Measurements from ENCODE around the gene PTRHD1. TPM values are rescaled to one million over a fixed set of nuclear protein-coding genes. Genes with fewer than 3 reads are reported as not detected.

PTRHD1 gene
- total RNA-seq, 1 experiment from 2014 or later, result 39.2 TPM

DNA sequence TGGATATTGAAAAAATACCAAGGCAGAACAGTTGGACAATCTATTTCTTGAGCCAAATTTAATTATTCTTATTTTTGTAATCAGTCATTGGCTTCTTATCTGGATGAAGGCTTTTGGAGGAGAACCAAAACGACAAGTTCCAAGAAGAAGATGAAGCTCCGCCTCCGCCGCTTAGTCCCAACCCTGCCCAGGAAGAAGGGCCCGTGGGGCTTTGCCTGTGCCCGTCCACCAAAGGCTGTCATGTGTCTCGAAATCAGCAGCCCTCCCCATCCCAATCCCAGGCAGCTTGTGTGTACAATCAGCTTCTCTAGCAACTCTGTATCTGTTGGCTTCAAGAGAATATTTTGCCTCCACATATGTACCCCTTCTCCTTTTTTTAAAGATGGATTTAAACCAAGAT lies 24.6 kb downstream of the PTRHD1 start:
- H3K4me1 Mint-ChIP-seq, result peaks cover 5% of the 10 kb centered on the region
- ChIA-PET CTCF (interaction anchor here (0.7 to 0.8 kb wide), 4 partner anchors 11 to 155 kb away, joined by 3 to 6 read pairs (median 4); no protein-coding TSS in a partner anchor), POLR2A (no interaction called here)
- TF ChIP-seq, protein P1, sequence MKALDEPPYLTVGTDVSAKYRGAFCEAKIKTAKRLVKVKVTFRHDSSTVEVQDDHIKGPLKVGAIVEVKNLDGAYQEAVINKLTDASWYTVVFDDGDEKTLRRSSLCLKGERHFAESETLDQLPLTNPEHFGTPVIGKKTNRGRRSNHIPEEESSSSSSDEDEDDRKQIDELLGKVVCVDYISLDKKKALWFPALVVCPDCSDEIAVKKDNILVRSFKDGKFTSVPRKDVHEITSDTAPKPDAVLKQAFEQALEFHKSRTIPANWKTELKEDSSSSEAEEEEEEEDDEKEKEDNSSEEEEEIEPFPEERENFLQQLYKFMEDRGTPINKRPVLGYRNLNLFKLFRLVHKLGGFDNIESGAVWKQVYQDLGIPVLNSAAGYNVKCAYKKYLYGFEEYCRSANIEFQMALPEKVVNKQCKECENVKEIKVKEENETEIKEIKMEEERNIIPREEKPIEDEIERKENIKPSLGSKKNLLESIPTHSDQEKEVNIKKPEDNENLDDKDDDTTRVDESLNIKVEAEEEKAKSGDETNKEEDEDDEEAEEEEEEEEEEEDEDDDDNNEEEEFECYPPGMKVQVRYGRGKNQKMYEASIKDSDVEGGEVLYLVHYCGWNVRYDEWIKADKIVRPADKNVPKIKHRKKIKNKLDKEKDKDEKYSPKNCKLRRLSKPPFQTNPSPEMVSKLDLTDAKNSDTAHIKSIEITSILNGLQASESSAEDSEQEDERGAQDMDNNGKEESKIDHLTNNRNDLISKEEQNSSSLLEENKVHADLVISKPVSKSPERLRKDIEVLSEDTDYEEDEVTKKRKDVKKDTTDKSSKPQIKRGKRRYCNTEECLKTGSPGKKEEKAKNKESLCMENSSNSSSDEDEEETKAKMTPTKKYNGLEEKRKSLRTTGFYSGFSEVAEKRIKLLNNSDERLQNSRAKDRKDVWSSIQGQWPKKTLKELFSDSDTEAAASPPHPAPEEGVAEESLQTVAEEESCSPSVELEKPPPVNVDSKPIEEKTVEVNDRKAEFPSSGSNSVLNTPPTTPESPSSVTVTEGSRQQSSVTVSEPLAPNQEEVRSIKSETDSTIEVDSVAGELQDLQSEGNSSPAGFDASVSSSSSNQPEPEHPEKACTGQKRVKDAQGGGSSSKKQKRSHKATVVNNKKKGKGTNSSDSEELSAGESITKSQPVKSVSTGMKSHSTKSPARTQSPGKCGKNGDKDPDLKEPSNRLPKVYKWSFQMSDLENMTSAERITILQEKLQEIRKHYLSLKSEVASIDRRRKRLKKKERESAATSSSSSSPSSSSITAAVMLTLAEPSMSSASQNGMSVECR (CRISPR knock-in tag; IDR thresholded peaks at IDR 0.05; ENCODE audit: borderline replicate concordance), result no peak
- TF ChIP-seq ELF4 (CRISPR knock-in tag; IDR thresholded peaks at IDR 0.05; ENCODE audit: low read depth), result no peak
- TF ChIP-seq NFYB (CRISPR knock-in tag; conservative IDR thresholded peaks at IDR 0.05; ENCODE audit: low read depth), result no peak
- DNase-seq (ENCODE audit: low spot score), result peak; percentile 23
- H3K27me3 Mint-ChIP-seq (ENCODE audit: low read depth), result no peaks in the 10 kb centered on the region
- ATAC-seq, result peak; percentile 32; the same call in 1 of the 2 replicates
- H3K9me3 Mint-ChIP-seq, result peaks cover 3% of the 10 kb centered on the region; the same call in 1 of the 2 replicates
- no peak overlapping the region for H3K27ac Mint-ChIP-seq
- H3K4me3 Mint-ChIP-seq, result no peak overlapping the region
- peaks cover 15% of the 10 kb centered on the region for H3K36me3 Mint-ChIP-seq

DNA sequence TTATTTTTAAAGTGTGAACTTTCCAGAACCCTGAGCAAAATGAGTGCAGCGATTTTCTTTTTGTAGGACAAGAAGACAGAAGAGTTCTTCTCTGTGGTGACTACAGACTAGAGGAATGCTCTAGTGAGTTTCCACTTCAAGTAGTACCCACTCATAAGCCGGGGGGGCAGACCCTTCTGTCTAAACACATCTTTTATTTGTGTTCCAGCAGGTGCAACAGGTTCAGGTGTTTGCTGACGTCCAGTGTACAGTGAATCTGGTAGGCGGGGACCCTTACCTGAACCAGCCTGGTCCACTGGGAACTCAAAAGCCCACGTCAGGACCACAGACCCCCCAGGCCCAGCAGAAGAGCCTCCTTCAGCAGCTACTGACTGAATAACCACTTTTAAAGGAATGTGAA lies 25.2 kb downstream of the PTRHD1 start:
- H3K4me3 Mint-ChIP-seq, result no peak overlapping the region
- ChIA-PET CTCF (interaction anchor here (0.8 kb wide), 2 partner anchors 12 to 155 kb away, joined by 3 to 4 read pairs; no protein-coding TSS in a partner anchor), POLR2A (no interaction called here)
- no peak for DNase-seq (ENCODE audit: low spot score)
- no peak for ATAC-seq
- H3K27me3 Mint-ChIP-seq (ENCODE audit: low read depth), result no peaks in the 10 kb centered on the region
- H3K9me3 Mint-ChIP-seq, result peaks cover 3% of the 10 kb centered on the region; the same call in 1 of the 2 replicates
- no peak for TF ChIP-seq ATF1 (CRISPR knock-in tag; IDR thresholded peaks at IDR 0.05)
- peaks cover 4% of the 10 kb centered on the region for H3K4me1 Mint-ChIP-seq
- H3K27ac Mint-ChIP-seq, result no peak overlapping the region
- H3K36me3 Mint-ChIP-seq, result peaks cover 15% of the 10 kb centered on the region

DNA sequence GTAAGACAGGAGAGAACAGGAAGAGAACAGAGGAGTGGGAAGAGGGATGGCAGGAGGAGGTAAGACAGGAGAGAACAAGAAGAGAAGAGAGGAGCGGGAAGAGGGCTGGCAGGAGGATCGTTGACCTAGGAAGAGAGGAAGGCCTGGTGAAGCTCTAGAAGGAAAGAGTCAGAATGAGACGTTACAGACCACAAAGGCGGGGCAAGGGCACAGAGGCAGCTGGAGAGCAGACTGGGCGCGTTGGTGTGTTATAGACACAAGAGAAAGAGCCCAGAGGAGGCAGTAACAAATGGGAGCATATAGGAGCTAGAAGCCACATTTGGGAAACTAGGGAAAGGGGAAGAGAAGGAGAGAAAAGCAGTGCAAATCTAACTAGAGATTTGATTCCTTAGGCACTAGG lies 26.6 kb downstream of the PTRHD1 start:
- no peaks in the 10 kb centered on the region for H3K27me3 Mint-ChIP-seq (ENCODE audit: low read depth)
- H3K36me3 Mint-ChIP-seq, result peaks cover 18% of the 10 kb centered on the region
- H3K4me3 Mint-ChIP-seq, result no peak overlapping the region
- CTCF ChIA-PET, result interaction anchor here (0.6 kb wide), 1 partner anchor 348 kb away, joined by 4 read pairs; no protein-coding TSS in a partner anchor
- TF ChIP-seq TEAD4 (CRISPR knock-in tag; IDR thresholded peaks at IDR 0.05) (no peak), ELF4 (CRISPR knock-in tag; IDR thresholded peaks at IDR 0.05; ENCODE audit: low read depth) (no peak), ZNF138 (CRISPR knock-in tag; conservative IDR thresholded peaks at IDR 0.05) (no peak), ZNF423 (CRISPR knock-in tag; IDR thresholded peaks at IDR 0.05) (no peak), FOXP1 (CRISPR knock-in tag; IDR thresholded peaks at IDR 0.05; ENCODE audit: borderline replicate concordance) (no peak)
- POLR2A ChIA-PET, result no interaction called here
- peak overlapping the region; percentile 6; the same call in 1 of the 2 replicates for H3K27ac Mint-ChIP-seq
- DNase-seq (ENCODE audit: low spot score) (no peak), ATAC-seq (no peak)
- peaks cover 3% of the 10 kb centered on the region; the same call in 1 of the 2 replicates for H3K9me3 Mint-ChIP-seq
- H3K4me1 Mint-ChIP-seq, result no peaks in the 10 kb centered on the region

DNA sequence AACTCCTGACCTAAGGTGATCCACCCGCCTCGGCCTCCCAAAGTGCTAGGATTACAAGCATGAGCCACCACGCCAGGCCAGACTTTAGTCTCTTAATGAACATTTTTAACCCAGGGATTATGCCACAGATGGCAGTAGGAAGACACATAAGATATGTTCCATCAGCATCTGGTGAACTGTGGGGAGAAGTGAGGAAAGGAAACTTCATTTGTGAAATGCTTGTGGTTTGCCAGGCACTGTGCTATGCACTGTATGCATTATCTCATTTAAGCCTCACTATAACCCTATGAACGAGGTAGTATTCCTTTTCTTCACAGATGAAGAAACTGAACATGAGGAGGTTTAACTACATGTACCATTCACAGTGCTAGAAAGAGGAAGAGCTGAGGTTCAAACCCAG lies 29.3 kb downstream of the PTRHD1 start:
- Mint-ChIP-seq H3K27ac (no peak overlapping the region), H3K27me3 (ENCODE audit: low read depth) (no peaks in the 10 kb centered on the region), H3K4me3 (no peak overlapping the region), H3K36me3 (peaks cover 13% of the 10 kb centered on the region), H3K9me3 (no peaks in the 10 kb centered on the region), H3K4me1 (no peaks in the 10 kb centered on the region)
- no peak for DNase-seq (ENCODE audit: low spot score)
- POLR2A ChIA-PET, result no interaction called here
- CTCF ChIA-PET, result no interaction called here
- ATAC-seq, result no peak
- TF ChIP-seq TEAD1 (CRISPR knock-in tag; IDR thresholded peaks at IDR 0.05) (no peak), GRHL2 (CRISPR knock-in tag; IDR thresholded peaks at IDR 0.05; ENCODE audit: insufficient replicate concordance, severe bottlenecking) (no peak), TCF7 (CRISPR knock-in tag; IDR thresholded peaks at IDR 0.05; ENCODE audit: low read depth) (no peak), RELA (CRISPR knock-in tag; IDR thresholded peaks at IDR 0.05; ENCODE audit: borderline replicate concordance) (no peak), GABPB1 (CRISPR knock-in tag; IDR thresholded peaks at IDR 0.05) (no peak)
- TF ChIP-seq, protein P2, sequence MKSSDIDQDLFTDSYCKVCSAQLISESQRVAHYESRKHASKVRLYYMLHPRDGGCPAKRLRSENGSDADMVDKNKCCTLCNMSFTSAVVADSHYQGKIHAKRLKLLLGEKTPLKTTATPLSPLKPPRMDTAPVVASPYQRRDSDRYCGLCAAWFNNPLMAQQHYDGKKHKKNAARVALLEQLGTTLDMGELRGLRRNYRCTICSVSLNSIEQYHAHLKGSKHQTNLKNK (CRISPR knock-in tag; IDR thresholded peaks at IDR 0.05), result no peak
- TF ChIP-seq, protein P3, sequence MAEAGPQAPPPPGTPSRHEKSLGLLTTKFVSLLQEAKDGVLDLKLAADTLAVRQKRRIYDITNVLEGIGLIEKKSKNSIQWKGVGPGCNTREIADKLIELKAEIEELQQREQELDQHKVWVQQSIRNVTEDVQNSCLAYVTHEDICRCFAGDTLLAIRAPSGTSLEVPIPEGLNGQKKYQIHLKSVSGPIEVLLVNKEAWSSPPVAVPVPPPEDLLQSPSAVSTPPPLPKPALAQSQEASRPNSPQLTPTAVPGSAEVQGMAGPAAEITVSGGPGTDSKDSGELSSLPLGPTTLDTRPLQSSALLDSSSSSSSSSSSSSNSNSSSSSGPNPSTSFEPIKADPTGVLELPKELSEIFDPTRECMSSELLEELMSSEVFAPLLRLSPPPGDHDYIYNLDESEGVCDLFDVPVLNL (CRISPR knock-in tag; IDR thresholded peaks at IDR 0.05; ENCODE audit: borderline replicate concordance, low read depth), result no peak
- TF ChIP-seq, protein P4, sequence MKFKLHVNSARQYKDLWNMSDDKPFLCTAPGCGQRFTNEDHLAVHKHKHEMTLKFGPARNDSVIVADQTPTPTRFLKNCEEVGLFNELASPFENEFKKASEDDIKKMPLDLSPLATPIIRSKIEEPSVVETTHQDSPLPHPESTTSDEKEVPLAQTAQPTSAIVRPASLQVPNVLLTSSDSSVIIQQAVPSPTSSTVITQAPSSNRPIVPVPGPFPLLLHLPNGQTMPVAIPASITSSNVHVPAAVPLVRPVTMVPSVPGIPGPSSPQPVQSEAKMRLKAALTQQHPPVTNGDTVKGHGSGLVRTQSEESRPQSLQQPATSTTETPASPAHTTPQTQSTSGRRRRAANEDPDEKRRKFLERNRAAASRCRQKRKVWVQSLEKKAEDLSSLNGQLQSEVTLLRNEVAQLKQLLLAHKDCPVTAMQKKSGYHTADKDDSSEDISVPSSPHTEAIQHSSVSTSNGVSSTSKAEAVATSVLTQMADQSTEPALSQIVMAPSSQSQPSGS (CRISPR knock-in tag; IDR thresholded peaks at IDR 0.05; ENCODE audit: borderline replicate concordance, low read depth), result no peak
- TF ChIP-seq, protein P5, sequence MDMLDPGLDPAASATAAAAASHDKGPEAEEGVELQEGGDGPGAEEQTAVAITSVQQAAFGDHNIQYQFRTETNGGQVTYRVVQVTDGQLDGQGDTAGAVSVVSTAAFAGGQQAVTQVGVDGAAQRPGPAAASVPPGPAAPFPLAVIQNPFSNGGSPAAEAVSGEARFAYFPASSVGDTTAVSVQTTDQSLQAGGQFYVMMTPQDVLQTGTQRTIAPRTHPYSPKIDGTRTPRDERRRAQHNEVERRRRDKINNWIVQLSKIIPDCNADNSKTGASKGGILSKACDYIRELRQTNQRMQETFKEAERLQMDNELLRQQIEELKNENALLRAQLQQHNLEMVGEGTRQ (CRISPR knock-in tag; IDR thresholded peaks at IDR 0.05), result no peak
- TF ChIP-seq, protein P6, sequence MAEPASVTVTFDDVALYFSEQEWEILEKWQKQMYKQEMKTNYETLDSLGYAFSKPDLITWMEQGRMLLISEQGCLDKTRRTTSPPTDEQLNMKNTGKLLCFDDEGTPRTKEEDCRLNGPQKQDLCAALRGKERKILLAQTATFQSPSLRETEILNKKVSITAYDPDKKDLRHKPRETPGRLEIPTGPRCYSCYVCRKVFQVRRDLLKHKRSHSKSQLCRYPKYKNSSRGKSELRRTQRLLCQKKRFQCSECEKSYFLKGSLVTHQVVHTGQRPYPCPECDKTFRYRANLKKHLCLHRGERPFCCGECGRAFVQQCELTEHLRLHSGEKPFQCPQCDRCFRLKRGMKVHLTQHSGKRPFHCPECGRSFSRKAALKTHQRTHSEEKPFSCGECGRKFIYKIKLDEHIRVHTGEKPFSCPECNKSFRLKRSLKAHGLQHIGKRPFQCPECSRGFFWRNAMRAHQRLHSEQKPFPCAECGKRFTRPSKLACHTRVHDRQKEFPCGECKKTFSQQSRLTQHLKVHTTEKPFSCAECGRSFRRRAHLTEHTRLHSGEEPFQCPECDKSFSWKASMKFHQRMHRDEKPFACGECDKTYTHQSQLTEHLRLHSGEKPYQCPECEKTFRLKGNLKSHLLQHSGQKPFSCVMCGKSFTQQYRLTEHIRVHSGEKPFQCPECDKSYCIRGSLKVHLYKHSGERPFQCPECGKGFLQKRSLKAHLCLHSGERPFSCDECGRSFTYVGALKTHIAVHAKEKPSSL (CRISPR knock-in tag; conservative IDR thresholded peaks at IDR 0.05), result no peak
